NCI-H2227 treated with DMSO at 0.1 percent for 48 hours (cell line): Measurements from ENCODE around the gene C18orf32.
"Not testable (repeated sequence)": the region's sequence is repeated elsewhere in the genome, so short reads cannot be mapped to it uniquely, and the experiment has no call there.

Experiments used
- DNase-seq: peaks from one replicate; lab custom pipeline; 2025; lab: John Stamatoyannopoulos, UW

C18orf32 gene

GRCh38 chr18:49467599-49467998 lies 19.4 kb downstream of the C18orf32 start:
- DNase-seq, result no peak

GRCh38 chr18:49467019-49467563 lies 19.9 kb downstream of the C18orf32 start:
- no peak for DNase-seq

- no peak for DNase-seq
Observed at GRCh38 chr18:49464718-49465598, 22.1 kb downstream of the C18orf32 start.

GRCh38 chr18:49461602-49461977 lies 25.4 kb downstream of the C18orf32 start:
- DNase-seq, result no peak

- no peak for DNase-seq
Observed at GRCh38 chr18:49460976-49461601, 25.9 kb downstream of the C18orf32 start.

GRCh38 chr18:49459404-49460171 lies 27.4 kb downstream of the C18orf32 start:
- DNase-seq, result no peak

- DNase-seq, result no peak
Observed at GRCh38 chr18:49457616-49458015, 29.4 kb downstream of the C18orf32 start.

DNA sequence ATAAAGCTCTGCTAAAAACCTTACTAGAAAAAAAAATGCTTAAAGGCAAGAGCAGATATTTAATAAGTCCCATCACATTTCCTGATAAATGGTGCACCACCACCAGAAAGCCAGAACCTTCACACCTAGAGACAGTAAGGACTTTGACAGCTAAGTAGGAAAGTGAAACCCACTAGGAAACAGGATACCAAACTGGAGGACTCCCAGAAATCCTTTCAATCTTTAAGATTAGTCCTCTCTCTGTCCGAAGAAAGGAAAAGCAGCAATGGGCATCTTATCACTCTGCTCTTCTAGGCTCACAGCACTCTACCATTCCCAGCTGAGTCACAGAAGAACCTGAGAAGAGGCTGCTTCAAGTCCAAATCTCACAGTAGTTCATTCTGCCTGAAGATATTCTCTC lies 30.2 kb downstream of the C18orf32 start:
- no peak for DNase-seq

- not testable (repeated sequence) for DNase-seq
Observed at GRCh38 chr18:49452534-49452933, 34.5 kb downstream of the C18orf32 start.

- peak; percentile 38 for DNase-seq
Observed at GRCh38 chr18:49447810-49448745, 39.0 kb downstream of the C18orf32 start.

DNA sequence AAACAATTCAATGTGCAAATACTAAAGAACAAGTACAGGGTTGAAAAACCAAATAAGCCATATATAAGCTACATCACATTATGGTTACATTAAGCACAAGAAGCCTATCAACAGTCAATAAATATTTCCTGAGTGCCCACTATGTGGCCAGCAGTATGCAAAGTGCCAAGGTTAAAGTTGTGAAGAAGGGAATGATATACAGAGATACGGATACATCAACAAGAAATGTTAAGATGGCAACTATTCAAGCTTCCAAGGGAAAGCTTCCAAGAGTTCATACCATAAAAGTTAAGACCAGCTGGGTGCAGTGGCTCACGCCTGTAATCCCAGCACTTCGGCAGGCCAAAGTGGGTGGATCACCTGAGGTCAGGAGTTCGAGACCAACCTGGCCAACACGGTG lies 40.6 kb downstream of the C18orf32 start:
- DNase-seq, result no peak

DNA sequence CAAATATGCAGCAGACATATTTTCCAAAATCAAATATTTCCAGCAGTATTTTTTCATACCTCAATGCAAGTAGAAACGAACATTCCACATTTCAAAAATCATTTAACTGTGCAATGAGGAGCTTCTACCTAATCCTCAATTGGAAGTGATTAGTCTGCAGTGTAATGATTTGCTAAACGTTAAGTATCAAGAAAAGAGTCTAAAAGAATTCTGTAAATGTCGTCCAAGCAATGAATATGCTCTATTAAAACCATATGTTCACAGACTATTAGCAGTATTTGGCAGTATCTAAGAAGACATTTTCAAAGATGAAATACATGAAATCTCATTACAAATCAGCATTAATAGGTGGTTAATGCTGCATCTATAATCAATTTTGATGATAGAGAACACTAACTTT lies 42.5 kb downstream of the C18orf32 start:
- DNase-seq, result no peak

DNA sequence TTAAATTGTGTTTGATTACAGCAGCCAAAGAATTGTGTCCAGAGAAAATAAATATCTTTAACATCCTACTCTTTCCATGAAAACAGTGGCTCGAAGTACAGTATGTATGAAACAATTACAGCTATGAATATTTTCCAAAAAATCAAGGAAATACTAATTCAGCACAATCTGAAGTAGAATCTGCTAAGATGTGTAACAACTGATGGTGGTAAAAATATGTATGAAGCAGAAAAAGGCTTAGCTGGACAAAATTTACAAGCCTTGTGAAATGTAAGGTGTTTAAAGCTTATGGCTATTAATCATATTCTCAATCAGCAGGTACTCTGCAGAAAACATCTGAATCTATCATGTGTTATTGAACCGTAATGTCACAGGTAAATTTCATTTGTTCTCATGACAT lies 43.2 kb downstream of the C18orf32 start:
- DNase-seq, result no peak

DNA sequence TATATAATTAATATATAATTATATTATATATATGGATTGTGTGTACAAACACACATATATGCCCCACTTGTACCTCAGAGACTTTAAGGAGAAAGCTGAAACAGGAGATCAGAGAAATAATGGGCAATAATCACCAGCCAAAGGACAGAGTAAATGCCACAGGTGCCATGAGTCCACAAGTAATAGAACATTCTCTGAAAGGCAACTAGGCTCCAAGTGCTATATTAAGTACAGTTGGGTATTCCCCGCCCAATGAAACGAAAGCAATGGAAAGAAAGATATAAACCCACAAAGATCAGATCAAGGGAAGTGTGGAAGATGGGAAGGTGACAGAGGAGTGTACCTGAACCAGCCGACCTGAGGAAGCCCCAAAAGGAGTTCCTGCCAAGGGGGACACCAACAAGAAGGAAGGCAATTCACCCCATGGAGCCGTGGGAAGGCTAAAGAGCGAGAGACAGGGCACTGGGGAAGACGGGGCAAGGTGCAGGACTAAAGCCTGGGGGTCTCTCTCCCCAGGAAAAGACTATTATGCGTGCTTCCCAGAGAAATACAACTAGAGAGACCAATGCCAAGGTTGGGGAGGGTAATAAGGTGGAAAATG lies 45.6 kb downstream of the C18orf32 start:
- no peak for DNase-seq

- no peak for DNase-seq
Observed at GRCh38 chr18:49435170-49435569, 51.9 kb downstream of the C18orf32 start.

- DNase-seq, result no peak
Observed at GRCh38 chr18:49432602-49433001, 54.4 kb downstream of the C18orf32 start.

DNA sequence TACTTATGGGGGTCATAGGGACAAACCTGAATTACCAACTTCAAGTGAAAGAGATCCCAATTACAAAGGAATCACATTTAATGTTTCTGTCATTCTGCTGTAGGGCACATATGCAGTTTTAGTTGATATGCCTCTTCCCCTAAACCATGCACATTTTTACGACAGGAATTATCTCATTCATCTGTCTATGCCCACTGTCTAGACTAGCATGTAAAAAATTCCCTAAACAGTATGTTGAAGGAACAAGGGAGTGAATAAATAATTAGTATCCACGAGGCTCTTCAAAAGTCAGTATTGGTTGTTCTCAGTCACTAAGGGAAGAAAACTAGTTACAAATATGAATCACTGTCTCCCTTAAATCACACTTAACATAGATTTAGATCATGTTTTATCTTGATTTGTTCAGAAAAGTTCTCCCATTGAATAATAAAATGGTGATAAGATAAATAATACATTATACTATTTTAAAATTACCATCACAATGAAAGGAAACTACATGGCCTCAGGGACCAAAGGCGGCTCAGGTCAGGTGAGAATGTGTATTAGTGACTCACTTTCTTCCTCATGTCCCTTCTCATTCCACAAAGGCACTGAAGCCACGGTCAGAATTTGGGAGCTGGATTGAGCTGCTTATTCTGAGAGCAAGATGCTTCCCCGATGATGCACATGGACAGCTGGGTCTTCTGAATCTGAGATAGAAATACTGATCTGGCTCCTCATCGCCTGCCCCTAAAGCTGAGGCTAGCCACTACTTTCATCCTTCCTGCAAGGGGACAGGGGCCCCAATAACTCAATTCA lies 55.7 kb downstream of the C18orf32 start:
- no peak for DNase-seq
